ENCODE measurements around the gene MRPL1.
"Not testable (repeated sequence)": the region's sequence is repeated elsewhere in the genome, so short reads cannot be mapped to it uniquely, and the experiment has no call there.

MRPL1 gene

GRCh38 chr4:77958897-77959296 is 96.3 kb downstream of the MRPL1 start:
- no peaks in the 10 kb centered on the region for H3K27me3 ChIP-seq

GRCh38 chr4:77959566-77960338 is 97.1 kb downstream of the MRPL1 start:
- Histone ChIP-seq H3K4me2 (no peak overlapping the region), H3K9ac (no peak overlapping the region), H3K4me1 (no peaks in the 10 kb centered on the region), H3K27me3 (no peaks in the 10 kb centered on the region), H3K36me3 (peaks cover 3% of the 10 kb centered on the region), H3K27ac (no peak overlapping the region), H3K4me3 (no peak overlapping the region), H3K9me3 (no peaks in the 10 kb centered on the region), H4K20me1 (no peaks in the 10 kb centered on the region)
- no peak for TF ChIP-seq Cebpa-rat (IDR thresholded peaks at IDR 0.05)

More at GRCh38 chr4:77958897-77959296, 96.3 kb downstream of the MRPL1 start:
- Histone ChIP-seq H3K4me1 (no peaks in the 10 kb centered on the region), H3K4me3 (no peak overlapping the region), H3K9me3 (no peaks in the 10 kb centered on the region), H3K36me3 (peaks cover 11% of the 10 kb centered on the region), H4K20me1 (no peaks in the 10 kb centered on the region), H3K4me2 (no peak overlapping the region), H3K27ac (no peak overlapping the region), H3K9ac (no peak overlapping the region)
- no peak for TF ChIP-seq Cebpa-rat (IDR thresholded peaks at IDR 0.05)

GRCh38 chr4:77960367-77960766 is 97.7 kb downstream of the MRPL1 start:
- Histone ChIP-seq H4K20me1 (no peaks in the 10 kb centered on the region), H3K4me1 (no peaks in the 10 kb centered on the region), H3K4me2 (no peak overlapping the region), H3K9ac (no peak overlapping the region), H3K27me3 (no peaks in the 10 kb centered on the region), H3K36me3 (no peaks in the 10 kb centered on the region), H3K9me3 (no peaks in the 10 kb centered on the region), H3K4me3 (no peak overlapping the region), H3K27ac (no peak overlapping the region)
- no peak for TF ChIP-seq Cebpa-rat (IDR thresholded peaks at IDR 0.05)

- no peaks in the 10 kb centered on the region for H3K4me1 ChIP-seq
- no peaks in the 10 kb centered on the region for H3K27me3 ChIP-seq
- no peak overlapping the region for H3K9ac ChIP-seq
- H4K20me1 ChIP-seq, result no peaks in the 10 kb centered on the region
- no peaks in the 10 kb centered on the region for H3K36me3 ChIP-seq
- H3K4me2 ChIP-seq, result no peak overlapping the region
- H3K9me3 ChIP-seq, result no peaks in the 10 kb centered on the region
- H3K4me3 ChIP-seq, result no peak overlapping the region
- no peak overlapping the region for H3K27ac ChIP-seq
- TF ChIP-seq Cebpa-rat (IDR thresholded peaks at IDR 0.05), result no peak
Measured at GRCh38 chr4:77963004-77963403, 100.4 kb downstream of the MRPL1 start.

- H3K36me3 ChIP-seq, H4K20me1 ChIP-seq, H3K4me2 ChIP-seq, H3K9ac ChIP-seq, H3K4me3 ChIP-seq, H3K27ac ChIP-seq, H3K9me3 ChIP-seq, H3K4me1 ChIP-seq, H3K27me3 ChIP-seq: not testable (repeated sequence)
Measured at GRCh38 chr4:77973657-77974056, 111.0 kb downstream of the MRPL1 start.

- H4K20me1 ChIP-seq, H3K27me3 ChIP-seq, H3K9ac ChIP-seq, H3K9me3 ChIP-seq, H3K36me3 ChIP-seq, H3K27ac ChIP-seq, H3K4me1 ChIP-seq, H3K4me2 ChIP-seq, H3K4me3 ChIP-seq: not testable (repeated sequence)
Measured at GRCh38 chr4:77982900-77983540, 120.4 kb downstream of the MRPL1 start.

- H3K27me3 ChIP-seq, H3K27ac ChIP-seq, H3K36me3 ChIP-seq, H3K4me2 ChIP-seq, H3K4me1 ChIP-seq, H3K9me3 ChIP-seq, H3K4me3 ChIP-seq, H4K20me1 ChIP-seq, H3K9ac ChIP-seq: not testable (repeated sequence)
Measured at GRCh38 chr4:77983612-77984311, 121.1 kb downstream of the MRPL1 start.

GRCh38 chr4:77989968-77990367 is 127.3 kb downstream of the MRPL1 start:
- Histone ChIP-seq H3K9me3 (no peaks in the 10 kb centered on the region), H3K9ac (no peak overlapping the region), H3K4me1 (no peaks in the 10 kb centered on the region), H3K36me3 (no peaks in the 10 kb centered on the region), H3K27ac (no peak overlapping the region), H3K27me3 (no peaks in the 10 kb centered on the region), H4K20me1 (no peaks in the 10 kb centered on the region), H3K4me2 (no peak overlapping the region), H3K4me3 (no peak overlapping the region)
- no peak for TF ChIP-seq Cebpa-rat (IDR thresholded peaks at IDR 0.05)

- Histone ChIP-seq H3K4me2 (no peak overlapping the region), H3K9me3 (no peaks in the 10 kb centered on the region), H4K20me1 (no peaks in the 10 kb centered on the region), H3K4me3 (no peak overlapping the region), H3K4me1 (no peaks in the 10 kb centered on the region), H3K27ac (no peak overlapping the region), H3K9ac (no peak overlapping the region), H3K27me3 (no peaks in the 10 kb centered on the region), H3K36me3 (no peaks in the 10 kb centered on the region)
- TF ChIP-seq Cebpa-rat (IDR thresholded peaks at IDR 0.05), result no peak
Measured at GRCh38 chr4:77990456-77990855, 127.8 kb downstream of the MRPL1 start.

- no peaks in the 10 kb centered on the region for H3K4me1 ChIP-seq
- H3K4me2 ChIP-seq, result no peak overlapping the region
- no peak overlapping the region for H3K9ac ChIP-seq
- no peaks in the 10 kb centered on the region for H3K27me3 ChIP-seq
- no peaks in the 10 kb centered on the region for H4K20me1 ChIP-seq
- H3K4me3 ChIP-seq, result no peak overlapping the region
- TF ChIP-seq Cebpa-rat (IDR thresholded peaks at IDR 0.05), result no peak
- no peaks in the 10 kb centered on the region for H3K9me3 ChIP-seq
- H3K36me3 ChIP-seq, result no peaks in the 10 kb centered on the region
- H3K27ac ChIP-seq, result no peak overlapping the region
Measured at GRCh38 chr4:77990904-77991358, 128.3 kb downstream of the MRPL1 start.

Measured in BLaER1 (cell line).